Embryonic facial prominence (tissue), 1 donor: Measurements from ENCODE around the gene GCGR.
"Not testable (repeated sequence)": the region's sequence is repeated elsewhere in the genome, so short reads cannot be mapped to it uniquely, and the experiment has no call there.

Source experiments
- DNase-seq: peaks from one replicate; pipeline ENCODE4 v3.0.0-alpha.2; 2016; ENCODE audit errors: extremely low spot score

The GCGR gene

DNA sequence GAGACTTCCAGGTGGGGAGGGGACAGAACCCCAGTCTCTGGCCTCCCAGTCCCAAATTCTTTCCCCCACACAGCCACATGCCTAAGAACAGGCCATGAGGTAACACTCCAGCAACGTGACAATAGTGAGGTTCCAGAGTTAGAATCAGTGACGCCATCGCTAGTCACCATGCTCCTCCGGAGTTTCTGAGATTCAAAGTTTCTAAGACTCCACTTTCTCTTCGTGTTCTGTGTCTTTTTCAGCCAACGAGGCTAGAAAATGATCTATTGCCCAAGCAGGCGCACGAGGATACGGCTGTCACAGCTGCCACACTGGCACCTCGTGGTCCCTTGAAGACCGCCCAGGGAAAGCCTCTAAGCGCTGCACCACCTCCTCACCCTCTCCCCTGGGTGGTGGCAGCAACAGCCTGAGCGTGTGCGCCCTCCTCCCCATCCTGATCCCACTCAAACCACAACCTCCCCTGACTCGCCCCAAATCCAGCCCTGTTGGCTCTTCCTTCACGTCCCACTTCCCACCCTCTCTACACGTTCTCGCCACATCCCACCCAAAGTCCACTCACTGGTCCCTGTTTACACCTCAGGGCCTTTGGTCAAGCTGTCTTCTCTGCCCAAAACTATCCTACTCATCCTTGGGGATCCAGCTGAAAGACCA, 28.1 kb downstream of the GCGR start:
- no peak for DNase-seq

DNA sequence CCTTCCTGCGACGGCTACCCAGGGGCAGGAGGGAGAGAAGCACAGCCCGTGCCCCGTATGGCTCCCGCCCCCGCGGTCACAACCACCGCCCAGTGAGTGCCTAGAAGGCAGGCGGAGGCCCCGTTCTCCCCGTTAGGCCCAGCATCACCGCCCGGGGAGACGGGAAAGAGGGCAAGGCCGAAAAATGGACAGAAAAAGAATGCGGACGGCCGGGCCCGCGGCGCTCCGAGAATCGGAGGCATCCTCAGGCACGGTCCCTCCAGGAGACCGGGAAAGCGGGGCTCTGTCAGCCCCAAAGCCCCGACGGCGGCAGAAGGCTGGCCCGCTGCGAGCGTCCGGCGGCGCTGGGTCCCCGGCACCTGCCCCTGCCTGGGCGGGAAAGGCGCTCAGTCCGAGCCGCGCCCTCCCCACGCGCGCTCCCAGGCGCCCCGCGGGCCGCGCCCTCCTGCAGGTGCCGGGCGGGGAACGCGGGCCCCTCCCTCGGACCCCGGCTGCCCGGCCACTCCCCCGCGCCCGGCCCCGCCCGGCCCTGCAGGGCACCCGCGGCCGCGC, 28.7 kb downstream of the GCGR start:
- DNase-seq: no peak

DNA sequence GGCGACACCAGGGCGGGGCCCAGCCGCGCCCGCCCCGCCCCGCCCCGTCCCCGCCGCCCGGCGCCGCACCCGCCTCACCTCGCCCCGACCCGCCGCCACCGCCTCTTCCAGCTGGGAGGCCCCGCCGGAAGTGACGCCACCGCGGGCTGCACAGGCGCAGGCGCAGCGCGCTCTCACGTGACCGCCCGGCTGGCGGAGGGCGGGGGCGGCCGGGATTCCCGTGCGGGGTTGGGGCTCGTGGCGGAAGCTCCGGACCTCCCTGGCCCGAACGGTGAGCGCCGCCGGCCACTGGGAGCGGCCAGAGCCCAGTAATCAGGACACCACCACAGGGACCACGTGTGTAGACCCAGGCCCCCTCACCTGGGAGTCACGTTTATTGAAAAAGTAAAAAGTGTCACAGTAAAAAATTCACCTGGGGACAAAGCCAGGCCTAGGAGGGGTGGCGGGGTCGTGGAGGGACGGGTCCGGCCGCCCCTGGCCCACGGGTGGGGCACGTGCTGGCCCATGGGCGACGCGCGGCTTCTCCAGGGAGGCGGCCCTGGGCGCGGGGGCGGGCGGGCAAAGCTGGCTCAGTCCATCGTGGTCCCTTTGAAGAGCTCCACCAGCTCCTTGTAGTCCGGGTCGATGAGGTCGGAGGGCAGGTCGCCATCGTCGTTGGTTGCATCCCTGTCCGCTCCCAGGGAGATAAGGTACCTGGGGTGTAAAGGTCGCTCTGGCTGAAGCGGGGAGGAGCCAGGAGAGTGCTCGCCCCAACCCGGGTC, 29.4 kb downstream of the GCGR start, which contains the start of gene MCRIP1:
Gene MCRIP1, minus strand, starts transcription at position 132 of the 761 bp plus-strand sequence. CDS start 8,785 bp downstream, outside the sequence.
- peak; percentile 77 for DNase-seq

DNA sequence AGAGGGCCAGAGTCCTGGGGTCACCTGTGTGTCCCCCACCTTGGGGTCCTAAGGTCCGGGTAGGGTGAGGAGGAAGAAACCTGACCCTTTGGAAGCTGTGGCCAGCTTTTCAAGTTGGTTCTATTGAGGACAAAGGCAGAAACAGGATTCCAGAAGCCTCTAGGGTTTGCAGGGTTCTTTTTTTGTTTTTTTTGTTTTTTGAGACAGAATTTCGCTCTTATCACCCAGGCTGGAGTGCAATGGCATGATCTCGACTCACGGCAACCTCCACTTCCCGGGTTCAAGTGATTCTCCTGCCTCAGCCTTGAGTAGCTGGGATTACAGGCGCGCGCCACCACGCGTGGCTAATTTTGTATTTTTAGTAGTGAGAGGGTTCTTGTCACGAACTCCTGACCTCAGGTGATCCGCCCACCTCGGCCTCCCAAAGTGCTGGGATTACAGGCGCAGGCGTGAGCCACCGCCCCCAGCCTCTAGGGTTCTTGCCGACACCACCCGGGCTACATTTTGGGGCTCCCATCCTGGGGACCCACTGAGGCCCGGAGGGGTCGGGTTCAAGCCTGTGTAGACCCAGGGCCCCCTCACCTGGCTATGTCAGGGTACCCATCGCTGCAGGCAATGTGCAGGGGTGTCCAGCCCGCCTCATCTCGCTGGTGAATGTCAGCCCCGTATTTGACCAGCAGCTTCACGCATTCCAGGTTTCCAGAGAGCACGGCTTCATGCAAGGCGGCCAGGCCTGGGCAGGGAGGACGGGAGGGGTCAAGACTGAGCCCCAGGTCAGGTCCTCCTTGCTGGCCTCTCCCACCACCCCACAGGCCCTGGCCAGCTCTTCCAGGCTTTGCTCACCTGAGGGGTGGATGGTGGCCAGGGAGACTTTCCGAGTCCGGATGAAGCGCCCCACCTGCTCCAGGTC, 30.2 kb downstream of the GCGR start:
- no peak for DNase-seq

DNA sequence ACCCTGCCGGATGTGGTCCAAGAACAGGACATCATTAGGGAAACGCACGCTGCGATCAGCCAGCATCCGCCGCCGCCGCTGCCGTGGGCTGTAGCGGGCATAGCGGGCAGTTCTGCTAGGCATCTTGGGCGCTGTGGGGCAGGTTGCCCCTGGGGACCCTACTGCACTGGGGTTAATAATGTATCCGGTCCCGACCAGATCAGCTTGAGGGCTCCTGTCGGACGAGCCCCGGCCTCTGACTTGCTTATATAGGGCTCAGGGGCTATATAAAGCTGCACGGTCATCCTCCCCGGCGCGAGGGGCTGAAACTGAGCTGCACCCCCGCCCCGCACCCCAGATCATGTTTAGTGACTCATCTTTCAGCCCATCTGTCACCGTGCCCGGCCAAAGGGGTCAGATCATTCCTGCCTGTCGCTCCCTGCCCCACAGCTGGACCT, 30.9 kb downstream of the GCGR start, which contains the start of gene PPP1R27:
Gene PPP1R27, minus strand, starts transcription at position 220 of the 437 bp plus-strand sequence. Its CDS starts 97 bp downstream, at position 123.
- DNase-seq: no peak

DNA sequence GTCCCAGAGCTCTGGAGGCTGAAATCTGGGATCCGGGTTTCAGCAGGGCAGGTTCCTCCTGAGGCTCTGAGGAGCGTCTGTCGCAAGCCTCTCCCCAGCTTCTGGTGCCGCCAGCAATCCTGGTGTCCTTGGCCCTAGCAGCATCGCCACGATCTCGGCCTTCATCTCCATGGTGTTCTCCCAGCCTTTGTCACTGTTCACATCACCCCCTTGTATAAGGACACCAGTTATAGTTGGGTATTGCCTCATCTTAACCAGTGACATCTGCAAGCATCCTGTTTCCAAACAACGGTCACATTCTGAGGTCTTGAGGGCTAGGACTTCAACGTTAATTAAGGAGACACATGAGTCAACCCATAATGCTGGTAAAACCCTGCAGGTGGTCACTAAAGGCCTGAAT, 33.7 kb downstream of the GCGR start:
- no peak for DNase-seq

DNA sequence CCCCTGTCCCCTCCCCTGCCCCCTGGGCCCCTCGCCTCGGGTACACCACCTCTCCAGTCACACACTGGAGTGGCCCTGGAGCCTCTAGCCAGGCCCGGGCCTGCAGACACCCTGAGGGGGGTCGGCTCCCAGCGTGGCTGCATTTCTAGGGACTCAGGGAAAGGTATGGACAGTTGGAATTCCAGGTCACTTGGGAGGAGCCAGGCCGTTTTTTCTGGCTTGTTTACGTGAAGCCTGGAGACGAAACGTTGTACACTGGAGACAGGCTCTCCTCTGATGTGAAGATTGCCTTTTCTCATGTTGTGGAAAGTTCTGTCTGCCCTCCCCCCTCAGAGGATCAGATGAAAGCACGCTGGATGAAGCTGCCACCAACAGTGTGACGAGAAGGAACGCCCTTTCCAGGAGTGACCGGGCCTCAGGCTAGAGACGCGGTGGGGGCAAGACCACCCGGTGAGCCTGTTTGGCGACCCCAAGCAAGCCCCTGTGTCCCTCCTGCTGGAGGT, 34.9 kb downstream of the GCGR start:
- DNase-seq: no peak

DNA sequence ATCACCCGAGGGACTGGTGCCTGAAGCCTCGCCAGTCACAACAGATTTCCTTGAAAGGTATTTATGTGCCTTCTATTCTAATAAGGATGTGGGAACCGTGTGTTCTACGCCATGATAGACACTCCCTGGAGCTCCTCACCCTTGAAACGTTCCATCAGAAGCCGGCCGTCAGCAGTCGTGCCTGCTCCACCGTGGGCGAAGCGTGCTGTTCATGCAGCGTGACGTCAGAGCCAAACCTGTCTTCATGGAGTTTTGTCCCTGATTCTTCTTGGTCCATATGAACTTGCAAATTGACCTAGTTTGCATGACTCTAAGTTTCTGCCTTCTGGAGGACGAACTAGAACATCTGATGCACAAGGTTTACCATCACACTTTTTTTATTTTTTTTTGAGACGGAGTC, 35.4 kb downstream of the GCGR start:
- DNase-seq: no peak

DNA sequence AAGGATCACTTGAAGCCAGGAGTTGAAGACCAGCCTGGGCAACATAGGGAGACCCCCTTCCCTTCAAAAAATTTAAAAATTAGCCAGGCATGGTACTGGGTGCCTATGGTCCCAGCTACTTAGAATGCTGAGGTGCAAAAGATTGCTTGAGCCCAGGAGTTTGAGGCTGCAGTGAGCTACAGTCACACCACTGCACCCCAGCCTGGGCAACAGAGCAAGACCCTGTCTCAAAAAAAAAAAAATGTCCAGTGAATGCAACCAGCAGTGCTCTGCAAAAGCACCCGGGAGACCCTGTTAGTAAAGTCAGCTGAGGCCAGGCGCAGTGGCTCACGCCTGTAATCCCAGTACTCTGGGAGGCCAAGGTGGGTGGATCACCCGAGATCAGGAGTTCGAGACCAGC, 36.1 kb downstream of the GCGR start:
- not testable (repeated sequence) for DNase-seq

DNA sequence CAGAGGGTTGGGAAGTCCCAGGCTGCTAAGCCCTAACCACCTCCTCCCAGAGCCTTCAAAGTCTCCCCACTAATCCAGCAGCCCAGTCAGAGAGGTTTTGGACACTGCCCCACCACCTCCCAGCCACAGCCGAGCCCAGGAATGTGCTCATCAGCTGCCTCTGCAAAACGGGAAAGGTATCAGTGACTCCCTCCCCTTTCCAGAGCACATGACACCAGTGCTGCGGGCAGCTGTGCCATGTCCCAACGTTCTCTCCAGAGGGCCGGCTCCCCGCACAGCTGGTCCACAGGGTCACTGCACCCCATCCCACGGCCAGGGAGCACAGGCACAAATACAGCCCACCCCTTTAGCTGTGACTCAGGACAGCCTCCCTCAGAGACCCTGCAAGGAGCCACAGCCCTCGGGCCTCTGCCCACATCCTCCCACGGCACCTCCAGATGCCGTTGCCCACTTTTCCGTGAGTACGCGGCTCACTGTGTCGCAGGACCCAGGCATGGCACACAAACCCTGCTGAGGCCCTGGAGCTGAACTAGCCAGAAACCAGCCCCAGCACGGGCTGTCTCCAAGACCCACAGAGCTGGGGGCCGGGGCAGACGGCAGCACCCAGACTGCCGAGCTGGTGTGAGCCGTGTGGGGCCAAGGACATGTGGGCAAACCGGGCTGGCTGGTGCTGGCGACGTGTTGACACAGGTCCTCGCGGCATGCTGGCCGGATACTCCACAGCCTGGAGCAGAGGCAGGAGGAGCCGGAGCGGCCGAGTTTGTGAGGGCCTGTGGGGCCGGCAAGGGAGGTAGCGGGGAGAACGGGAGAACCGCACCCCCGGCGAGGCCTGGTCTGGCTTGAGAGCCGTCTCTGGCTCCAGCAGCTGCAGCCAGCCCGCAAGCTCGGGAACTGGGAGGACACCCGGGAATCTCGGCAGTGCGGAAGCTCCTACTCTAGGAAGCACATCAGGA, 37.2 kb downstream of the GCGR start:
- DNase-seq: no peak

DNA sequence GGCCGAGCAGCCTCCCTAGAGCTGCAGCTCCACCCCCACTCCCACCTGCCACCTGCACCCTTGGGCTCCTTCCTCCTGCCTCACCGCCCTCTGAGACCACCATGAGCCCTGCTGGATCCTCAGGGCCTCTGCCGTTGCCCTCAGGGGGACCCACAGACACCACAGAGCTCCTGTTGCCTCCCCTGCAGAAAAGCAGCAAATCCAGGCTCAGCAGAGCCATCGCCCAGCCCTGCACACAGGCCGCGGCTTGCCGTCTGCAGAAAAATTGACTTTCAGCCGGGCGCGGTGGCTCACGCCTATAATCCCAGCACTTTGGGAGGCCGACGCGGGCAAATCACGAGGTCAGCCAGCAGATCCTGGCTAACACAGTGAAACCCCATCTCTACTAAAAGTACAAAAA, 37.9 kb downstream of the GCGR start:
- DNase-seq: no peak

DNA sequence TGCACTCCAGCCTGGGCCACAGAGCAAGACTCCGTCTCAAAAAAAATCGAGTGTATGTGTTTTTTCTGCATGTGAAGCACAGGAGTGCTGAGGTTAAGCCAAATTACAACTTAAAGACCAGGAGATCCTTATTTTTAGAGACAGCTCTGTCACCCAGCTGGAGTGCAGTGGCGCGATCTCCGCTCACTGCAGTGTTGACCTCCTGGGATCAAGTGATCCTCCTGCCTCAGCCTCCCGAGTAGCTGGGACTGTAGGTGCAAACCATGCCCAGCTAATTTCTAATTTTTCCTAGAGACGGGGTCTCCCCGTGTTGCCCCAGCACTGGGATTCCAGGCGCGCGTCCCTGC, 38.4 kb downstream of the GCGR start:
- DNase-seq: no peak

DNA sequence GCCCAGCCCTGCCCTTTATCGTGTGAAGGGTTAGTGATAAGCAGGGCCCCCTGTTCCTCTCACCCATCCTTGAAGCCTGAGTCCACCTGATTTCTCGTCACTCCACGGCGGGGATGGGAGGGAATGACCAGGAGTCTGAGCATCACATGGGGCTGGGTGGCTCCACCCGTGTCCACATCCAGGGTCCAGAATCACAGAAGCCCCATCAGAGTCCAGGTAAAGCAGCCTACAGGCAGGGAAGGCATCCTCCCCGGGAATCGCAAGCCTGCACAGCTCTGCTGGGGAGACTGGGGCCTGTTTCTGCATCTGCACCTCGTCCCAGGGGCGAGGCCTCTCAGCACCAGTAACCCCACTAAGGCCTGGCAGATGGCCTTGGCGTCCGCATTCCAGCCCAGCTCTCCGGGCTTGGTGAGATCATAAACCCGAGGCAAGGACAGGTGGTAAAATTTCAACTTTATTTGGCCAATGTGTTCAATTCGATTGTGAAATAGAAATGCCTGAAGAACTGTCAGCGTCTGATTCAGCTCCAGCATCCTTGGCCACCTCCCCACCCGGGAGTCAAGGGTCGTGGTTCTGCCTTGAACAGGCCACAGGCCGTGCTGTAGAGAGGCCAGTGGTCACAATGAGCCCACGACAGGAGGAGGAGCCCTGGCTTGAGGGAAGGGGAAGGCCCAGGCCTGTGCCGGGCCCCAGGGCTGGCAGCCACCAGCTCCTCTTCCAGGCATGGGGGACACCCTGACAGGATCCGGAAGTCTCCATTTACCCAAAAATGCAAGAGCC, 39.0 kb downstream of the GCGR start:
- DNase-seq: no peak

DNA sequence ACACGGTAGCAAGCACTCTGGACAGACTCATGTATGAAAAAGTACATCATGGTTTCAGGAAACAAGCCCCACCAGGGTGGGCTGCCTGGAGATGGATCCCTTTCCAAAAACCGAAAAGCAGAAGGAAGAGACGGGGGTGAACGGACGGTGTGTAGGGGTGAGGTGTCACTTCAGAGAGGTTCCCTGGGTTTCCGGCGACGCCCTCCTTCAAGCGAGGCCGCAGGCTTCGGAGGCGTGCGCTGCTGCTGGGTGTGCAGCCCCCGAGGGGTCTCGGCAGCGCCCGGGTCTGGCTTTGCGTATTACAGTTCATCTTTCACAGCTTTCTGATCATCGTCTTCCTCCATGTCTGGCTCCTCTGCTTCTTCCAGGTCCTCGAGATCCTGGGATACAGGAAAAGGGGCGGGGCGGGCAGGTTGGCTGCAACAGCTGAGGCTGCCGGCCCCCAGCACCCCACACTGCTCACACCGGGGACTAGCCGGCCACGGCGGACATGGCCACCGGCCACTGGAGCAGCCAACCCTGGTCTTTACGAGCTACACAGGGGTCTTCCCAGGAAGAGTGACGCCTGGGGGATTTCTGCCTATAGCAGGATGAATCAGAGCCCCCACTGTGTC, 39.9 kb downstream of the GCGR start:
- DNase-seq: no peak

DNA sequence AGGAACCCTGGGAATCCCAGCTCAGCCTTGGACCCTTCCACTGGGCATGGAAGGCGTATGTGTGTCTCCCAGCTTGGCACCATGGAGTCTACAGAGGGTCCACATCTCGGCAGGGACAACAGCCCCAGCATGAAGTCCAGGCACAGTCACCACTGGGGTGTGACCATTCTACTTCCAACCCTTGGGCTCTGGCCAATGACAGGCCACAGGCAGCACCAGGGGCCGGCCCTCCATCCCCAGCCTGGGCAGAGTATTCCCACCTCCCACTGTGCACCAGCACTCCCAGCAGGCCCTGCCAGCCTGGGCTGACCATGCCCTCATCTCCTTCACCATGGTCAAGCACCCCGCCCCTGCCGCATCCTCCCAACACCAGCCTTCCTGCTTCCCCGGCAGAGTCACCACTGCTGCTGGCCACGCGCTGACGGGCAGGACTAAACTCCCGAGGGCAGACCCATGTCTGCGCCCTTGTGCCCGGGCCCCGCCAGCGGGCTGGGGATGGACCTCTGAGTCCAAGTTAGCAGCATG, 40.4 kb downstream of the GCGR start:
- DNase-seq: no peak

DNA sequence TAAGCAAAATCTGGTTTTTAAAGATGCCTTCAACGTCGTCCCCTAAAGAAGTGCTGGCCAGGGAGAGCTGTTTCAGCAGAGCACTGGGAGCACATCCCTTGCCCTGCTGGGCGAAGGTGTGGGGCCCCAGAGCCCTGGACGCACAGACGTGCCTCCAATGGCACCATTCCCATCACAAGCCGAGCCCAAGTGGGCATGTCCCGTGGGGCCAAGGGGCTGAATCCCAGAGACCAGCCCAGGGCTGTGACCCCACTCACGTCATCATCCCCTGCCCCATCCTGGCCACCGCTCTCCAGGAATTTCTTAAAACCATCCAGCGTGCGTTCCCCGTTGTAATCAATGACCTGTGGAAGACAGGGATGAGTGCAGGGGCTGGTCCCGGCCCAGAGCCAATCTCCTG, 40.9 kb downstream of the GCGR start:
- no peak for DNase-seq

DNA sequence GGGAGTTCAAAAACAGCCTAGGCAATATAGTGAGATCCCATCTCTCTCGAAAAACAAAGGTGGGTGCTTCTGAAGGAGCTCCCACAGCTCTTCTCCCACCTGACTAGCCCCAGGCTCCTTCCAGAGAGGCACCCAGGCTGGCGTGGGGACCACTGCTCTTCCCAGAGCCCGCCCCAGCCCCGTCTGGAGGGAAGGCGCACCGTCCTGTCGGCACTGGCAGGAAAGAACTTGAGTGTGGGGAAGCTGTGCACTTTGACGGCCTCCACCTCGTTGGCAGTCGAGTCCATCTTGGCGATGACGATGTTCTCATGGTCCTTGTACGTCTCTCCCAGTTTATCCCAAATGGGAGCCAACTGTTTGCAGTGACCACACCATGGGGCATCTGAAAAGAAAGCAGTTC, 41.4 kb downstream of the GCGR start:
- DNase-seq: no peak

DNA sequence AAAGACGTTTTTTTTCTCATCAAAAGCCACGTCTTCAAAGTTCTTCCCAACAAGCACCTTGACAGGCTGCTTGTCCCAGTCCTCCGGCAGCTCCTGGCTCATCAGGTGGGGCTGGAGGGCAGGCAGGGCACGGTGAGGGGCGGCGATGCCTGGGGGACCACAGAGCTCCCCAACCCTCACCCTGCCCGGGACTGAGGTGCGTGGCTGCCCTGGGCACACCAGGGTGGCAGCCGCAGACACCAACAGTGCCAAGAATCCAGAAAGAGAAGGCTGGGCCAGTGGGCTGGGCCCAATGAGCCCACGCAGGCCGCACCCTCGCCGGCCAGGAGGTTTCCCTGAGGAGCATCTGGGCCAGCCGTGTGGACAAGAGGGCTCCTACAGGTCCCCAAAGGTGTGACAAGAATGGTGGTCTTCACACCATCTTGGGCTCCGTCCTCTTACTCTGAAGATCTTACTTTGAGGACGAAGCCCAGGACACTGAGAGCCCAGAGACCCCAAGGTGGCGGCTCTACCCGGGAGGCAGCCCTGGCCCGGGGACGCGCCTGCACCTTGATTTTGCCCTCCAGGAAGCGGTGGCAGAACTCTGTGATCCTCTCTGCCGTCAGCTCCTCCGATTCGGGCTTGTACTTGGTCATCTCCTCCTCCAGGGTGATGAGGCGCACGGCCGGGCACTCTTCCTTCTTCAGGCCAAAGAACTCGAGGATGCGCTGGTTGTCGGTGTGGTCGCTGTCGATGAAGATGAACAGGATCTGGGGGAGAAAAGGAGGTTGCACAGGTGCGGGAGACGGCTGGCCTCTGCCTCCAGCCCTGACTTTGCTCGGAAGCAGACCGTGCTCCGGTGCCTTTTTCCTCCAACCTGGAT, 42.2 kb downstream of the GCGR start:
- DNase-seq: no peak
